DMS53 (cell line): ENCODE results near the gene ITPR2.
"Not testable (repeated sequence)": the region's sequence is repeated elsewhere in the genome, so short reads cannot be mapped to it uniquely, and the experiment has no call there.

ENCODE experiments used
- DNase-seq: peaks from one replicate; lab custom pipeline; 2025; lab: John Stamatoyannopoulos, UW

Gene ITPR2

GRCh38 chr12:26848156-26848825 is 15.3 kb upstream of the ITPR2 start:
- DNase-seq: no peak

GRCh38 chr12:26847431-26847830 is 14.4 kb upstream of the ITPR2 start:
- DNase-seq: no peak

- DNase-seq: no peak
Measured at GRCh38 chr12:26846416-26846815, 13.4 kb upstream of the ITPR2 start.

GRCh38 chr12:26845984-26846383 is 13.0 kb upstream of the ITPR2 start:
- DNase-seq: no peak

- DNase-seq: peak; percentile 91
Measured at GRCh38 chr12:26845057-26845666, 12.2 kb upstream of the ITPR2 start.

- no peak for DNase-seq
Measured at GRCh38 chr12:26843311-26843710, 10.3 kb upstream of the ITPR2 start.

- no peak for DNase-seq
Measured at GRCh38 chr12:26841085-26841484, 8.1 kb upstream of the ITPR2 start.

GRCh38 chr12:26839512-26839911 is 6.5 kb upstream of the ITPR2 start:
- no peak for DNase-seq

- no peak for DNase-seq
Measured at GRCh38 chr12:26838888-26839416, 6.0 kb upstream of the ITPR2 start.

GRCh38 chr12:26836201-26836600 is 3.2 kb upstream of the ITPR2 start:
- no peak for DNase-seq

- DNase-seq: not testable (repeated sequence)
Measured at GRCh38 chr12:26834503-26835060, 1.6 kb upstream of the ITPR2 start.

- DNase-seq: peak; percentile 90
Measured at GRCh38 chr12:26833743-26834490, 923 bp upstream of the ITPR2 start.

GRCh38 chr12:26831951-26832821 is 808 bp downstream of the ITPR2 start:
- peak; percentile 91 for DNase-seq

GRCh38 chr12:26830783-26831551 is 2.0 kb downstream of the ITPR2 start:
- peak; percentile 79 for DNase-seq

GRCh38 chr12:26830363-26830762 is 2.6 kb downstream of the ITPR2 start:
- no peak for DNase-seq

- DNase-seq: no peak
Measured at GRCh38 chr12:26828280-26829073, 4.5 kb downstream of the ITPR2 start.

- peak; percentile 32 for DNase-seq
Measured at GRCh38 chr12:26826437-26826836, 6.6 kb downstream of the ITPR2 start.

- no peak for DNase-seq
Measured at GRCh38 chr12:26825459-26826016, 7.5 kb downstream of the ITPR2 start.

- peak; percentile 27 for DNase-seq
Measured at GRCh38 chr12:26823390-26823789, 9.6 kb downstream of the ITPR2 start.

- no peak for DNase-seq
Measured at GRCh38 chr12:26822026-26822425, 11.0 kb downstream of the ITPR2 start.
